Smooth muscle cell (in vitro differentiated cells): ENCODE results near the gene POP4. TPM values are rescaled to one million over a fixed set of nuclear protein-coding genes. Genes with fewer than 3 reads are reported as not detected.

Experiments
- DNase-seq: peaks from one replicate; lab custom pipeline; 2025; ENCODE audit not compliant: unreplicated experiment; lab: John Stamatoyannopoulos, UW
- H2AFZ ChIP-seq: fragments of 200-600 bp; sonication (generic); 2 replicates; pipeline ENCODE4 v1.6.0; 2016; ENCODE audit warnings: antibody characterized with exemption, low read depth, mild to moderate bottlenecking
- H3F3A ChIP-seq: fragments of 200-600 bp; sonication (generic); 2 replicates; pipeline ENCODE4 v1.6.0; 2017; ENCODE audit warnings: antibody characterized with exemption, low read depth
- H3K27ac ChIP-seq: fragments of 200-600 bp; sonication (generic); 2 replicates; pipeline ENCODE4 v1.5.1; 2016; ENCODE audit warnings: low read depth, mild to moderate bottlenecking
- H3K27me3 ChIP-seq: fragments of 200-600 bp; sonication (generic); 2 replicates; pipeline ENCODE4 v1.6.1; 2016; ENCODE audit warnings: low read depth, mild to moderate bottlenecking
- H3K36me3 ChIP-seq: fragments of 200-600 bp; sonication (generic); 2 replicates; pipeline ENCODE4 v1.5.1; 2016; ENCODE audit warnings: low read depth
- H3K4me1 ChIP-seq: fragments of 200-600 bp; sonication (generic); 2 replicates; pipeline ENCODE4 v1.5.1; 2016; ENCODE audit warnings: low read depth
- H3K4me2 ChIP-seq: fragments of 200-600 bp; sonication (generic); 2 replicates; pipeline ENCODE4 v1.6.0; 2016; ENCODE audit warnings: mild to moderate bottlenecking
- H3K4me3 ChIP-seq: fragments of 200-600 bp; sonication (generic); 2 replicates; pipeline ENCODE4 v1.5.1; 2016; ENCODE audit warnings: mild to moderate bottlenecking
- H3K79me2 ChIP-seq: fragments of 200-600 bp; sonication (generic); 2 replicates; pipeline ENCODE4 v1.6.0; 2016; ENCODE audit warnings: low read depth, mild to moderate bottlenecking
- H3K9ac ChIP-seq: fragments of 200-600 bp; sonication (generic); 2 replicates; pipeline ENCODE4 v1.6.0; 2016; ENCODE audit warnings: low read depth
- H3K9me3 ChIP-seq: fragments of 200-600 bp; sonication (generic); replicated peaks from 2 replicates; pipeline ENCODE4 v1.5.1; 2016; ENCODE audit warnings: low read depth
- H4K20me1 ChIP-seq: fragments of 200-600 bp; sonication (generic); 2 replicates; pipeline ENCODE4 v1.6.0; 2016; ENCODE audit warnings: low read depth
- CTCF ChIP-seq: fragments of 200-600 bp; sonication (generic); IDR thresholded peaks from 2 replicates; pipeline ENCODE4 v1.5.1; 2017; ENCODE audit warnings: borderline replicate concordance, mild to moderate bottlenecking, antibody characterized with exemption; ENCODE audit not compliant: insufficient read depth, poor library complexity, severe bottlenecking
- WGBS: methylation state at CpG from one replicate; pipeline ENCODE4 v1.1.7; 2016; ENCODE audit warnings: low lambda C conversion rate; 5-methylcytosine and 5-hydroxymethylcytosine counted together
- polyA plus RNA-seq: library from polyadenylated mRNA; unstranded; fragments of >200 nt; fragmentation: Nextera tagmentation; extraction: Ambion mirVana; gene quantifications from 2 replicates; pipeline ENCODE4 v1.2.1, GENCODE V29; 2016
- total RNA-seq: library from RNA; depleted of rRNA; stranded (reverse); fragments of >200 nt; gene quantifications from 2 replicates; pipeline ENCODE4 v1.2.3, GENCODE V29; 2014

POP4 gene
- total and polyA plus RNA-seq, 2 experiments from 2014 or later, result 54.4 to 94.9 TPM

- WGBS, result 93% methylated on average over 10 of the region's 10 CpGs
Measured at GRCh38 chr19:29615891-29616425, 9.9 kb downstream of the POP4 start.

GRCh38 chr19:29616541-29616940 lies 10.5 kb downstream of the POP4 start:
- 98% methylated on average over 16 of the region's 16 CpGs for WGBS
- Histone ChIP-seq H3K9me3 (no peaks in the 10 kb centered on the region), H3K27ac (no peak overlapping the region), H3K9ac (no peak overlapping the region), H2AFZ (no peak overlapping the region), H3F3A (no peaks in the 10 kb centered on the region), H3K4me1 (no peaks in the 10 kb centered on the region), H3K36me3 (peaks cover 6% of the 10 kb centered on the region), H3K4me3 (no peak overlapping the region), H4K20me1 (no peaks in the 10 kb centered on the region), H3K79me2 (no peaks in the 10 kb centered on the region), H3K27me3 (no peaks in the 10 kb centered on the region), H3K4me2 (no peak overlapping the region)
- DNase-seq, result no peak
- TF ChIP-seq CTCF, result no peak

More at GRCh38 chr19:29615891-29616425, 9.9 kb downstream of the POP4 start:
- no peaks in the 10 kb centered on the region for H3F3A ChIP-seq
- H3K4me3 ChIP-seq, result no peak overlapping the region
- H3K4me2 ChIP-seq, result no peak overlapping the region
- no peaks in the 10 kb centered on the region for H3K4me1 ChIP-seq
- no peak for TF ChIP-seq CTCF
- H3K79me2 ChIP-seq, result no peaks in the 10 kb centered on the region
- H3K36me3 ChIP-seq, result peaks cover 6% of the 10 kb centered on the region
- no peak overlapping the region for H2AFZ ChIP-seq
- H3K9me3 ChIP-seq, result no peaks in the 10 kb centered on the region
- no peak for DNase-seq
- H3K27me3 ChIP-seq, result no peaks in the 10 kb centered on the region
- no peaks in the 10 kb centered on the region for H4K20me1 ChIP-seq
- H3K9ac ChIP-seq, result no peak overlapping the region
- H3K27ac ChIP-seq, result no peak overlapping the region

- Histone ChIP-seq H3K27me3 (no peaks in the 10 kb centered on the region), H3K9ac (no peak overlapping the region), H3K4me2 (no peak overlapping the region), H3F3A (no peaks in the 10 kb centered on the region), H3K9me3 (no peaks in the 10 kb centered on the region), H3K4me1 (no peaks in the 10 kb centered on the region), H3K79me2 (no peaks in the 10 kb centered on the region), H3K36me3 (peaks cover 6% of the 10 kb centered on the region), H2AFZ (no peak overlapping the region), H3K27ac (no peak overlapping the region), H4K20me1 (no peaks in the 10 kb centered on the region), H3K4me3 (no peak overlapping the region)
- TF ChIP-seq CTCF, result no peak
- WGBS, result 92% methylated on average over 16 of the region's 16 CpGs
- no peak for DNase-seq
Measured at GRCh38 chr19:29617366-29618266, 11.5 kb downstream of the POP4 start.

- Histone ChIP-seq H3K27ac (no peak overlapping the region), H3K9me3 (no peaks in the 10 kb centered on the region), H3K36me3 (peaks cover 6% of the 10 kb centered on the region), H2AFZ (no peak overlapping the region), H3K27me3 (no peaks in the 10 kb centered on the region), H3K79me2 (no peaks in the 10 kb centered on the region), H3F3A (no peaks in the 10 kb centered on the region), H3K4me3 (no peak overlapping the region), H3K4me2 (no peak overlapping the region), H3K9ac (no peak overlapping the region), H4K20me1 (no peaks in the 10 kb centered on the region), H3K4me1 (no peaks in the 10 kb centered on the region)
- no peak for DNase-seq
- no peak for TF ChIP-seq CTCF
- WGBS, result 90% methylated on average over 7 of the region's 7 CpGs
Measured at GRCh38 chr19:29618434-29618833, 12.4 kb downstream of the POP4 start.
